NCI-H2227 (cell line): ENCODE data around the gene ZNF407.

Source experiments
- DNase-seq: peaks from one replicate; lab custom pipeline; 2025; ENCODE audit not compliant: unreplicated experiment; lab: John Stamatoyannopoulos, UW

Gene ZNF407

DNA sequence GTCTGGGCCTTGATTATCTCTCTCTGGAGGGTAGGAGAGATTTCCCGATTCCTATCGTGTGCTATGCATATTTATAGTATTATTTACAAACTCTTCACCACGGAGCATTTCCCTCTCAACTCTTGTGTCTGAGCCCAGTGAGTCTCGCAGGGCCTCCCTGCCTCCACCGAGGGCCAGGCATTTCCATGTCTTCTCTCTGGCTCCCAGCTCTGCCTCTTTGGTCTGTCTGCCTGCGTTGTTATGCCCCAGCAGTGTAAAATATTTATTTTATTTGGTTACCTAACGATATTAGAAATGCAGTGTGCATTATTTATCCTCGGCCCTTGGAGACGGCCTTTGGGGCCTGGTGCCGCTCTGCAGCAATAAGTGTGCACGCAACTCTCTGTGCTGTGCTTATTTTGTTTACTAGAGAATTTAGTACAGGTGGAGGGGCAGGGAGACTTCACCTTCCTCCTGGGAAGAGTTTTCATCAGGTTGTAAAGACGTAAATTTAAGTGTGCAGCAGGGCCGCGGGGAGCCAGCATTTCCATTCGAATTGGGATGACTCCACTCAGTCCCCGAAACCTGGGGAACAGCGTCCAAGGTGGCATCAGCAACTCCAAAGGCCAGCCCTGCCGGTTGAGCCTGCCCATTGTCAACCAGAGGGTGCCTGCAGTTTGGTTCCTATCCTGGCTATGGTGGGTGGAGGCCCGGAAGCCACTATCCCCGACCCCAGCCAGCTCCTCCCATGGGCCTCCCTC, 511.1 kb downstream of the ZNF407 start:
- no peak for DNase-seq

DNA sequence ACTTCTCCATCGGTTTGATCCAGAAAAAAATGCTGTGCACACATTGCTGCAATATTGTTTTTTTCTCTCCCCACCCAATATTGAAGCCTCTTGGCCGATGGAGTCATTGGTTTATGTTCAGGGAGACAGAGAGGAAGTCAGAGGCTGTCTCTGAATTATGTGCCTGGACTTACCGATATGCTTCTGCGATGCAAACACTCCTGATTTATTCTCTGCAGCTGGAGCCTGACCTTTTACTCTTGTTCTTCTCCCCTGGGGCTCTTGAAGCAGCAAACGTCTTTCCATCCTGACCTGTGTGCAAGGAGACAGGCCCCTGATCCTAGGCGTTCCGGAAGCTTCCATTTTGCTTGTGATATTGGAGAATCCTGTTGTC, 511.6 kb downstream of the ZNF407 start:
- DNase-seq: no peak

DNA sequence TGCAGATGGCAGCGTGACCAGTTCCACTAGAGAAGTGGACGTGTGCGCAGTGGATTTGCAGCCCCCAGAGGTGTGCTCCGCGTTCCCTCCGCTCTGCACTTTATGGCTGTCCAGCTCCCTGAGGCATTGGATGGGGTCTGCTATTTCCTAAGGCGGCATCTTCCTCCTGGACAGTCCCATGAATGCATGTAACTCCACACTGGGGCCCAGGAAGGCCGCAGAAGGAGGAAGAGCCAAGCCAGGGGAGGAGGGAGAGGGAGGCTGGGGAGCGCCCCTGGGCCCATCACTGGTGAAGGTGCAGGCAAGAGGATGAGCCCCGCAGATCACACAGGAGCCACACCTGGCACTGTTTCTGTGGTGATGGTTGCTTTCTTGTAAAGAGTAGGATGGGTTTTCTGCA, 512.1 kb downstream of the ZNF407 start:
- DNase-seq: no peak

DNA sequence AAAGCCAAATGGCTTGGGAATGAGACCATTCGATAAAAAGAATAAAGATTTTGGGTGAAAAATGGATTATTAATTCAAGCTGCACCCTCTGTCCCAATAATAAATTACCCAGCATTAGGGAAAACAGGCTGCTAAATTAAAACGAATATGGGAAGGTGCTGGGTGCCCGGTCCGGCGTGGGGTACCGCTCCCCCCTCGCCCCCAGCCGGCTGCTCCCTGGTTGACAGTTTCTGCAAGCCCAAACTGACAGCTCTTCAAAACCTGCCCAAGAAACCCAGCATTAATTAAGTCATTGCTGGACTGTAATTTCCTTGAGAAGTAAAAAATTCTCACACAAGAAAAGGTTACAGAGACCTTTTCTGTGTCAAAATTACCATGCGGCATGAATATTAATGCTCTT, 512.6 kb downstream of the ZNF407 start:
- no peak for DNase-seq

GRCh38 chr18:75110846-75111415, 513.3 kb downstream of the ZNF407 start:
- DNase-seq: no peak

GRCh38 chr18:75111760-75112159, 514.1 kb downstream of the ZNF407 start:
- DNase-seq: no peak

DNA sequence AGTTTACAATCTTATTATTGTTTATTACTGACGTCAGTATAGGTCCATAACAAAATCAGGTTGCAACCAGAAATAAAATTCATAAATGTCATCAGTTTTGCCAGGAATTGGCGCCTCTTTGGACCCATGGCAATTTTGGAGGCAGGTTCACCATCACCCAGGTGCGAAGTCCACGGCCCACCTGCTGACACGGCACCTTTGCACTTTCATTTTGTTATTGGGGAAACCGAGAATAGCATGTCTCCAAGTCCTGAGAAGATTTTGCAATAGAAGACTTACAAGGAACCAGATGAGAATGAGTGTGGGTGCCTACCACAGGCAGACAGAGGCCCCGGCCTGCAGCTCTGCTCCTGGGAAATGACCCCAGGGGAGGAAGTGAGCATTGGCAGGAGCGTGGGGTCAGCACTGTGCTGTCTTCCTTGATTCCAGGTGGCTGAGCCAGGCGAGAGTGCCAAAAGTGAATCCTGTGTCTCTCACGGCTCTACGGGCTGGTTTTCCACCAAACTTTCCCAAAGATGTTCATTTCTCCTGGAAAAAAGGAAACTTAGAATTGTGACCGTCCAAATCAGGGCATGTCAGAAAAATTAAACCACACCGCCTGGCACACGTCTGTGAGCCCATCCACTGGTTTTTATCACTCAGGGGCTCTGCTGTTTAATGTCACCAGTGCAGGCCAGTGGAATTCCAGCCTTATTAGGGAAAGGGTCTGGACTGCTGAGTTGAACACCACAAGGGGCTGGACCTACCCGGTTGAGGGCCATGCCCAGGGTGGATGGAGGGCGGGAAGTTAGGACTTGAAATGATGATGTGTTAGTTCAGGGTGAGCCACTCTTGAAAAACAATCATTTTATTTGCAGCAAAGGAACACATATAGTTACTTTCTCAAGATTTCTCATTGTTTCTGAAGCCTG, 514.8 kb downstream of the ZNF407 start:
- no peak for DNase-seq

GRCh38 chr18:75113455-75113854, 515.8 kb downstream of the ZNF407 start:
- no peak for DNase-seq

GRCh38 chr18:75114231-75114764, 516.6 kb downstream of the ZNF407 start:
- no peak for DNase-seq
